SK-N-SH (cell line): ENCODE data around the gene MUC5AC. TPM values are rescaled to one million over a fixed set of nuclear protein-coding genes. Genes with fewer than 3 reads are reported as not detected.

Experiments used
- CTCF ChIA-PET: fragments of 300-600, 350-600 bp; formaldehyde crosslinking; extraction: SDS; loops from one replicate; lab custom pipeline; 2021; lab: Yijun Ruan, JAX
- POLR2A ChIA-PET: fragments of 350-600 bp; sonication (Branson Sonifier 250); formaldehyde crosslinking; extraction: SDS; loops from one replicate; lab custom pipeline; 2020; ENCODE audit warnings: antibody characterized with exemption, inconsistent platforms; lab: Yijun Ruan, JAX
- DNase-seq: peaks from one replicate; pipeline ENCODE4 v3.0.0; 2012
- H2AFZ ChIP-seq: fragments of 200-600 bp; sonication (generic); 2 replicates; pipeline ENCODE4 v1.8.1; 2016; ENCODE audit warnings: antibody characterized with exemption, mild to moderate bottlenecking, low read depth
- H3F3A ChIP-seq: fragments of 200-600 bp; sonication (generic); replicated peaks from 2 replicates; pipeline ENCODE3; 2016; ENCODE audit warnings: antibody characterized with exemption, mild to moderate bottlenecking; ENCODE audit not compliant: insufficient read depth
- H3K27ac ChIP-seq, 2 experiments: fragments of 200-500 bp in 1 of 2; fragments of 200-600 bp in 1 of 2; sonication (Bioruptor generic) in 1 of 2; sonication (generic), shearing (Covaris generic) in 1 of 2; 2 replicates each; pipeline versions ENCODE4 v1.5.1 to v1.6.1; 2014 to 2016; ENCODE audit warnings: low read depth in 2 of 2, inconsistent platforms in 1 of 2, low read length in 1 of 2, mild to moderate bottlenecking in 1 of 2, mixed read lengths in 1 of 2
- H3K27me3 ChIP-seq: fragments of 200-600 bp; sonication (generic), shearing (Covaris generic); 2 replicates; pipeline ENCODE4 v1.6.1; 2016; ENCODE audit warnings: mixed run types; ENCODE audit not compliant: insufficient read depth
- H3K36me3 ChIP-seq, 2 experiments: fragments of 200-500 bp in 1 of 2; fragments of 200-600 bp in 1 of 2; sonication (Bioruptor generic) in 1 of 2; sonication (generic) in 1 of 2; replicated peaks in 1 of 2; 2 replicates each; pipeline versions ENCODE3 to v1.5.1; 2014 to 2016; ENCODE audit warnings: low read length in 1 of 2, mild to moderate bottlenecking in 1 of 2; ENCODE audit not compliant: insufficient read depth in 2 of 2, control insufficient read depth in 1 of 2
- H3K4me1 ChIP-seq, 2 experiments: fragments of 200-500 bp in 1 of 2; fragments of 200-600 bp in 1 of 2; sonication (Bioruptor generic) in 1 of 2; sonication (generic), shearing (Covaris generic) in 1 of 2; 2 replicates each; pipeline versions ENCODE4 v1.5.1 to v1.6.1; 2014 to 2016; ENCODE audit warnings: low read depth in 1 of 2, low read length in 1 of 2, mixed run types in 1 of 2; ENCODE audit not compliant: insufficient read depth in 2 of 2, control insufficient read depth in 1 of 2
- H3K4me2 ChIP-seq: fragments of 200-600 bp; sonication (generic), shearing (Covaris generic); 2 replicates; pipeline ENCODE4 v1.6.1; 2017; ENCODE audit warnings: mixed run types
- H3K4me3 ChIP-seq, 2 experiments: fragments of 200-500 bp in 1 of 2; fragments of 200-600 bp in 1 of 2; sonication (Bioruptor generic) in 1 of 2; sonication (generic), shearing (Covaris generic) in 1 of 2; 2 replicates each; pipeline versions ENCODE4 v1.5.1 to v1.8.1; 2014 to 2016; ENCODE audit warnings: low read depth in 2 of 2, inconsistent platforms in 1 of 2, low read length in 1 of 2, mild to moderate bottlenecking in 1 of 2, mixed read lengths in 1 of 2, moderate library complexity in 1 of 2
- H3K79me2 ChIP-seq: fragments of 200-600 bp; sonication (generic); 2 replicates; pipeline ENCODE4 v1.8.1; 2017; ENCODE audit warnings: mild to moderate bottlenecking; ENCODE audit not compliant: insufficient read depth
- H3K9ac ChIP-seq: fragments of 200-600 bp; sonication (generic); 2 replicates; pipeline ENCODE4 v1.6.1; 2017; ENCODE audit warnings: mixed run types
- H3K9me2 ChIP-seq: fragments of 200-600 bp; sonication (generic); 2 replicates; pipeline ENCODE4 v1.6.1; 2017; ENCODE audit warnings: mixed run types
- H3K9me3 ChIP-seq: fragments of 200-600 bp; sonication (generic); 2 replicates; pipeline ENCODE4 v1.6.1; 2017; ENCODE audit warnings: mixed run types, mild to moderate bottlenecking, moderate library complexity
- H4K20me1 ChIP-seq: fragments of 200-600 bp; sonication (generic); 2 replicates; pipeline ENCODE4 v1.6.1; 2017; ENCODE audit warnings: mild to moderate bottlenecking, mixed run types; ENCODE audit not compliant: insufficient read depth
- ELF1 ChIP-seq: IDR thresholded peaks from 2 replicates; pipeline ENCODE4 v1.4.0; 2012
- EP300 ChIP-seq, 2 experiments: IDR thresholded peaks; 2 replicates each; pipeline versions ENCODE4 v1.4.0 to v1.6.1; 2012; ENCODE audit warnings: borderline replicate concordance in 1 of 2, low read depth in 1 of 2, low read length in 1 of 2
- FOSL2 ChIP-seq: IDR thresholded peaks from 2 replicates; pipeline ENCODE4 v1.4.0; 2012; ENCODE audit warnings: low read depth, mild to moderate bottlenecking, moderate library complexity, borderline replicate concordance
- FOXM1 ChIP-seq: IDR thresholded peaks from 2 replicates; pipeline ENCODE4 v1.4.0; 2012; ENCODE audit warnings: low read depth, mild to moderate bottlenecking
- MAX ChIP-seq: IDR thresholded peaks from 2 replicates; pipeline ENCODE4 v1.4.0; 2012; ENCODE audit warnings: low read depth
- NFIC ChIP-seq: IDR thresholded peaks from 2 replicates; pipeline ENCODE4 v1.4.0; 2012; ENCODE audit warnings: borderline replicate concordance
- NRF1 ChIP-seq: IDR thresholded peaks from 2 replicates; pipeline ENCODE4 v1.6.1; 2012; ENCODE audit warnings: low read depth, mild to moderate bottlenecking, low read length
- POLR2AphosphoS5 ChIP-seq: IDR thresholded peaks from 2 replicates; pipeline ENCODE4 v1.6.1; 2012; ENCODE audit warnings: low read depth, low read length
- RAD21 ChIP-seq: IDR thresholded peaks from 2 replicates; pipeline ENCODE4 v1.6.1; 2012; ENCODE audit warnings: mild to moderate bottlenecking, low read length
- RCOR1 ChIP-seq: fragments of 150-350 bp; IDR thresholded peaks from 2 replicates; pipeline ENCODE4 v1.6.1; 2017; ENCODE audit warnings: antibody characterized with exemption, low read length
- TAF1 ChIP-seq: IDR thresholded peaks from 2 replicates; pipeline ENCODE4 v1.6.1; 2012; ENCODE audit warnings: low read depth, mild to moderate bottlenecking, low read length, moderate library complexity, borderline replicate concordance
- TCF12 ChIP-seq: IDR thresholded peaks from 2 replicates; pipeline ENCODE4 v1.4.0; 2012
- TEAD4 ChIP-seq: IDR thresholded peaks from 2 replicates; pipeline ENCODE4 v1.4.0; 2012; ENCODE audit warnings: mild to moderate bottlenecking, borderline replicate concordance; ENCODE audit not compliant: insufficient read depth
- whole genome bisulfite sequencing: methylation state at CpG from one replicate; pipeline ENCODE4 v1.1.6; 2017; ENCODE audit warnings: low lambda C conversion rate; 5-methylcytosine and 5-hydroxymethylcytosine counted together
- polyA plus RNA-seq, 3 experiments: library from polyadenylated mRNA; depleted of rRNA; stranded (reverse); fragments of >200 nt; gene quantifications; 2 replicates each; pipeline ENCODE4 v1.2.3, GENCODE V29; 2012
- TF ChIP-seq, protein P1 (sequence below): fragments of 150-350 bp; IDR thresholded peaks from 2 replicates; pipeline ENCODE4 v1.6.1; 2017; ENCODE audit warnings: antibody characterized with exemption, low read length, low read depth, borderline replicate concordance
- TF ChIP-seq, protein P2 (sequence below): fragments of 150-350 bp; IDR thresholded peaks from 2 replicates; pipeline ENCODE4 v1.6.1; 2016; ENCODE audit warnings: mild to moderate bottlenecking, low read depth, low read length
- TF ChIP-seq, protein P3 (sequence below): IDR thresholded peaks from 2 replicates; pipeline ENCODE4 v1.6.1; 2012; ENCODE audit warnings: mild to moderate bottlenecking, low read depth, low read length, moderate library complexity

Gene MUC5AC
- polyA plus RNA-seq, 1 of the 3 experiments (the other 2 are of a cell fraction), result not detected

- H3K27me3 ChIP-seq, result no peaks in the 10 kb centered on the region
- no peaks in the 10 kb centered on the region for H4K20me1 ChIP-seq
- H3K27ac ChIP-seq, result no peak overlapping the region
- 68% methylated on average over 6 of the region's 21 CpGs for WGBS
- no peak overlapping the region for H3K4me2 ChIP-seq
- H3K4me3 ChIP-seq, result no peak overlapping the region
- CTCF ChIA-PET, result interaction anchor here (1.1 to 3.2 kb wide), 2 partner anchors 31 kb away, joined by 3 to 8 read pairs; no protein-coding TSS in a partner anchor
- POLR2A ChIA-PET, result no interaction called here
- no peak overlapping the region for H3K9ac ChIP-seq
- no peaks in the 10 kb centered on the region for H3K36me3 ChIP-seq
- no peak overlapping the region for H2AFZ ChIP-seq
- TF ChIP-seq ELF1 (no peak), MAX (no peak), FOSL2 (no peak), NRF1 (no peak), TCF12 (no peak), TAF1 (no peak), RAD21 (no peak), EP300 (IDR thresholded peaks at IDR 0.05; ENCODE audit: borderline replicate concordance in 1 of 2, low read depth in 1 of 2, low read length in 1 of 2) (no peak), NFIC (no peak), TEAD4 (no peak), POLR2AphosphoS5 (no peak), RCOR1 (no peak), FOXM1 (no peak)
- TF ChIP-seq, protein P1, sequence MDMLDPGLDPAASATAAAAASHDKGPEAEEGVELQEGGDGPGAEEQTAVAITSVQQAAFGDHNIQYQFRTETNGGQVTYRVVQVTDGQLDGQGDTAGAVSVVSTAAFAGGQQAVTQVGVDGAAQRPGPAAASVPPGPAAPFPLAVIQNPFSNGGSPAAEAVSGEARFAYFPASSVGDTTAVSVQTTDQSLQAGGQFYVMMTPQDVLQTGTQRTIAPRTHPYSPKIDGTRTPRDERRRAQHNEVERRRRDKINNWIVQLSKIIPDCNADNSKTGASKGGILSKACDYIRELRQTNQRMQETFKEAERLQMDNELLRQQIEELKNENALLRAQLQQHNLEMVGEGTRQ, result no peak
- TF ChIP-seq, protein P2, sequence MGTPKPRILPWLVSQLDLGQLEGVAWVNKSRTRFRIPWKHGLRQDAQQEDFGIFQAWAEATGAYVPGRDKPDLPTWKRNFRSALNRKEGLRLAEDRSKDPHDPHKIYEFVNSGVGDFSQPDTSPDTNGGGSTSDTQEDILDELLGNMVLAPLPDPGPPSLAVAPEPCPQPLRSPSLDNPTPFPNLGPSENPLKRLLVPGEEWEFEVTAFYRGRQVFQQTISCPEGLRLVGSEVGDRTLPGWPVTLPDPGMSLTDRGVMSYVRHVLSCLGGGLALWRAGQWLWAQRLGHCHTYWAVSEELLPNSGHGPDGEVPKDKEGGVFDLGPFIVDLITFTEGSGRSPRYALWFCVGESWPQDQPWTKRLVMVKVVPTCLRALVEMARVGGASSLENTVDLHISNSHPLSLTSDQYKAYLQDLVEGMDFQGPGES, result no peak
- TF ChIP-seq, protein P3, sequence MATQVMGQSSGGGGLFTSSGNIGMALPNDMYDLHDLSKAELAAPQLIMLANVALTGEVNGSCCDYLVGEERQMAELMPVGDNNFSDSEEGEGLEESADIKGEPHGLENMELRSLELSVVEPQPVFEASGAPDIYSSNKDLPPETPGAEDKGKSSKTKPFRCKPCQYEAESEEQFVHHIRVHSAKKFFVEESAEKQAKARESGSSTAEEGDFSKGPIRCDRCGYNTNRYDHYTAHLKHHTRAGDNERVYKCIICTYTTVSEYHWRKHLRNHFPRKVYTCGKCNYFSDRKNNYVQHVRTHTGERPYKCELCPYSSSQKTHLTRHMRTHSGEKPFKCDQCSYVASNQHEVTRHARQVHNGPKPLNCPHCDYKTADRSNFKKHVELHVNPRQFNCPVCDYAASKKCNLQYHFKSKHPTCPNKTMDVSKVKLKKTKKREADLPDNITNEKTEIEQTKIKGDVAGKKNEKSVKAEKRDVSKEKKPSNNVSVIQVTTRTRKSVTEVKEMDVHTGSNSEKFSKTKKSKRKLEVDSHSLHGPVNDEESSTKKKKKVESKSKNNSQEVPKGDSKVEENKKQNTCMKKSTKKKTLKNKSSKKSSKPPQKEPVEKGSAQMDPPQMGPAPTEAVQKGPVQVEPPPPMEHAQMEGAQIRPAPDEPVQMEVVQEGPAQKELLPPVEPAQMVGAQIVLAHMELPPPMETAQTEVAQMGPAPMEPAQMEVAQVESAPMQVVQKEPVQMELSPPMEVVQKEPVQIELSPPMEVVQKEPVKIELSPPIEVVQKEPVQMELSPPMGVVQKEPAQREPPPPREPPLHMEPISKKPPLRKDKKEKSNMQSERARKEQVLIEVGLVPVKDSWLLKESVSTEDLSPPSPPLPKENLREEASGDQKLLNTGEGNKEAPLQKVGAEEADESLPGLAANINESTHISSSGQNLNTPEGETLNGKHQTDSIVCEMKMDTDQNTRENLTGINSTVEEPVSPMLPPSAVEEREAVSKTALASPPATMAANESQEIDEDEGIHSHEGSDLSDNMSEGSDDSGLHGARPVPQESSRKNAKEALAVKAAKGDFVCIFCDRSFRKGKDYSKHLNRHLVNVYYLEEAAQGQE, result no peak
- H3K79me2 ChIP-seq, result no peaks in the 10 kb centered on the region
- H3F3A ChIP-seq, result no peaks in the 10 kb centered on the region
- peaks cover 0 to 2% of the 10 kb centered on the region in 2 experiments; a peak in 1 of 4 replicates for H3K4me1 ChIP-seq
- H3K9me2 ChIP-seq, result no peaks in the 10 kb centered on the region
- peak; percentile 49 for DNase-seq
- H3K9me3 ChIP-seq, result no peaks in the 10 kb centered on the region
These were observed 75.7 kb downstream of the MUC5AC start for GRCh38 chr11:1233351-1234053.
